H1 (cell line): ENCODE results near the gene SIK2. TPM values are rescaled to one million over a fixed set of nuclear protein-coding genes. Genes with fewer than 3 reads are reported as not detected.

Experiments used
- CTCF ChIA-PET: fragments of 300-600 bp; sonication (Branson Sonifier 250); formaldehyde crosslinking; loops from one replicate; lab custom pipeline; 2021; ENCODE audit not compliant: partially characterized antibody; lab: Charles Lee
- POLR2A ChIA-PET: fragments of 300-600 bp; sonication (Branson Sonifier 250); formaldehyde crosslinking; loops from one replicate; lab custom pipeline; 2021; ENCODE audit warnings: inconsistent platforms; ENCODE audit not compliant: partially characterized antibody; lab: Charles Lee
- DNase-seq, 2 experiments: peaks; one replicate each; pipeline versions ENCODE4 v3.0.0 to v3.0.0-alpha.2; 2010 to 2022; ENCODE audit warnings: low spot score in 2 of 2, low read depth in 1 of 2, mixed read lengths in 1 of 2
- FAIRE-seq: peaks from 2 replicates; lab custom pipeline; 2011; peaks lifted over from hg19 to GRCh38; lab: Jason Lieb, UNC
- H2AFZ ChIP-seq: 2 replicates; pipeline ENCODE4 v1.8.1; 2012; ENCODE audit warnings: low read length, inconsistent platforms
- H2AK5ac ChIP-seq: 2 replicates; pipeline ENCODE4 v1.6.1; 2013; ENCODE audit warnings: low read depth, low read length
- H2BK120ac ChIP-seq: replicated peaks from 2 replicates; pipeline ENCODE3; 2013; ENCODE audit warnings: low read depth, low read length, inconsistent platforms
- H2BK12ac ChIP-seq: 2 replicates; pipeline ENCODE4 v1.6.1; 2013; ENCODE audit warnings: low read depth, low read length
- H2BK15ac ChIP-seq: 2 replicates; pipeline ENCODE4 v1.6.1; 2013; ENCODE audit warnings: low read length
- H2BK20ac ChIP-seq: 2 replicates; pipeline ENCODE4 v1.6.1; 2013; ENCODE audit warnings: low read length
- H2BK5ac ChIP-seq: 2 replicates; pipeline ENCODE4 v1.6.1; 2013; ENCODE audit warnings: low read depth, low read length
- H3K14ac ChIP-seq: 2 replicates; pipeline ENCODE4 v1.6.1; 2013; ENCODE audit warnings: inconsistent platforms; ENCODE audit not compliant: insufficient read length
- H3K18ac ChIP-seq: 2 replicates; pipeline ENCODE4 v1.6.1; 2013; ENCODE audit warnings: low read length; ENCODE audit errors: extremely low read depth
- H3K23ac ChIP-seq: 2 replicates; pipeline ENCODE4 v1.6.1; 2013; ENCODE audit warnings: inconsistent platforms; ENCODE audit not compliant: insufficient read length
- H3K23me2 ChIP-seq: 2 replicates; pipeline ENCODE4 v1.6.1; 2013; ENCODE audit warnings: low read depth, low read length
- H3K27ac ChIP-seq: 2 replicates; pipeline ENCODE4 v1.6.1; 2011; ENCODE audit warnings: low read depth, low read length, inconsistent platforms
- H3K27me3 ChIP-seq, 4 experiments: replicated peaks in 1 of 4; 1 replicate in 1 of 4; 2 replicates in 3 of 4; pipeline versions ENCODE4 v1.6.1 to v1.8.1; 2011 to 2013; ENCODE audit warnings: low read length in 3 of 4, mild to moderate bottlenecking in 3 of 4, inconsistent platforms in 2 of 4, mixed read lengths in 2 of 4, moderate library complexity in 1 of 4; ENCODE audit not compliant: control insufficient read depth in 3 of 4, insufficient read depth in 3 of 4; ENCODE audit errors: extremely low read depth in 1 of 4
- H3K36me3 ChIP-seq, 4 experiments: 2 replicates each; pipeline versions ENCODE4 v1.6.1 to v1.8.1; 2011 to 2013; ENCODE audit warnings: mild to moderate bottlenecking in 4 of 4, low read length in 3 of 4, moderate library complexity in 2 of 4, control low read depth in 1 of 4, inconsistent platforms in 1 of 4; ENCODE audit not compliant: insufficient read depth in 4 of 4, control insufficient read depth in 2 of 4
- H3K4ac ChIP-seq: replicated peaks from 2 replicates; pipeline ENCODE3; 2013; ENCODE audit warnings: low read length, low read depth, mixed read lengths, inconsistent platforms; ENCODE audit not compliant: insufficient read length
- H3K4me1 ChIP-seq, 4 experiments: replicated peaks in 1 of 4; 1 replicate in 1 of 4; 2 replicates in 3 of 4; pipeline versions ENCODE4 v1.6.1 to v1.8.1; 2011 to 2013; ENCODE audit warnings: low read length in 3 of 4, inconsistent platforms in 2 of 4, mixed read lengths in 1 of 4; ENCODE audit not compliant: insufficient read depth in 4 of 4, control insufficient read depth in 3 of 4
- H3K4me2 ChIP-seq, 2 experiments: 2 replicates each; pipeline versions ENCODE4 v1.6.1 to v1.8.1; 2011 to 2013; ENCODE audit warnings: low read depth in 2 of 2, low read length in 2 of 2, control low read depth in 1 of 2, inconsistent platforms in 1 of 2, mild to moderate bottlenecking in 1 of 2; ENCODE audit not compliant: insufficient read depth in 1 of 2
- H3K4me3 ChIP-seq, 4 experiments: fragments of 200-600, 300-600 bp in 1 of 4; sonication (generic), shearing (Covaris generic), sonication (Bioruptor Twin) in 1 of 4; 2 replicates each; pipeline versions ENCODE4 v1.5.1 to v1.8.1; 2011 to 2016; ENCODE audit warnings: low read length in 4 of 4, low read depth in 3 of 4, control low read depth in 2 of 4, inconsistent platforms in 2 of 4, mild to moderate bottlenecking in 2 of 4, mixed read lengths in 1 of 4, moderate library complexity in 1 of 4; ENCODE audit not compliant: insufficient read depth in 2 of 4; ENCODE audit errors: extremely low read depth in 1 of 4
- H3K56ac ChIP-seq: replicated peaks from 2 replicates; pipeline ENCODE3; 2013; ENCODE audit warnings: low read depth, mild to moderate bottlenecking, mixed read lengths, low read length, inconsistent platforms; ENCODE audit not compliant: insufficient read length
- H3K79me1 ChIP-seq: 2 replicates; pipeline ENCODE4 v1.6.1; 2013; ENCODE audit warnings: low read depth, low read length, control low read depth
- H3K79me2 ChIP-seq, 2 experiments: 2 replicates each; pipeline versions ENCODE4 v1.6.1 to v1.8.1; 2012 to 2013; ENCODE audit warnings: low read length in 2 of 2, mild to moderate bottlenecking in 2 of 2, inconsistent platforms in 1 of 2; ENCODE audit not compliant: insufficient read depth in 2 of 2, control insufficient read depth in 1 of 2
- H3K9ac ChIP-seq, 4 experiments: replicated peaks in 1 of 4; 1 replicate in 1 of 4; 2 replicates in 3 of 4; pipeline versions ENCODE4 v1.6.1 to v1.8.1; 2011 to 2013; ENCODE audit warnings: low read depth in 3 of 4, low read length in 3 of 4, control low read depth in 2 of 4, mild to moderate bottlenecking in 2 of 4, moderate library complexity in 2 of 4, inconsistent platforms in 1 of 4; ENCODE audit errors: extremely low read depth in 1 of 4
- H3K9me3 ChIP-seq, 2 experiments: 2 replicates each; pipeline versions ENCODE4 v1.6.1 to v1.8.1; 2012 to 2013; ENCODE audit warnings: mild to moderate bottlenecking in 2 of 2, moderate library complexity in 2 of 2, control low read depth in 1 of 2, inconsistent platforms in 1 of 2, low read depth in 1 of 2, low read length in 1 of 2, mixed read lengths in 1 of 2; ENCODE audit not compliant: insufficient read depth in 2 of 2
- H4K20me1 ChIP-seq, 2 experiments: replicated peaks in 1 of 2; 2 replicates each; pipeline versions ENCODE3 to v1.8.1; 2011 to 2013; ENCODE audit warnings: inconsistent platforms in 2 of 2, low read length in 2 of 2, mild to moderate bottlenecking in 1 of 2; ENCODE audit not compliant: insufficient read depth in 2 of 2, control insufficient read depth in 1 of 2
- H4K5ac ChIP-seq: 2 replicates; pipeline ENCODE4 v1.6.1; 2013; ENCODE audit warnings: low read length, low read depth, mixed read lengths, inconsistent platforms; ENCODE audit not compliant: insufficient read length
- H4K8ac ChIP-seq: 2 replicates; pipeline ENCODE4 v1.8.0; 2013; ENCODE audit warnings: mild to moderate bottlenecking, moderate library complexity, low read length, inconsistent platforms; ENCODE audit not compliant: insufficient read depth; ENCODE audit errors: extremely low read depth
- H4K91ac ChIP-seq: replicated peaks from 2 replicates; pipeline ENCODE3; 2013; ENCODE audit warnings: low read length, mixed read lengths, inconsistent platforms; ENCODE audit not compliant: insufficient read length
- BACH1 ChIP-seq: IDR thresholded peaks from 2 replicates; pipeline ENCODE4 v1.6.1; 2012; ENCODE audit warnings: low read length, improper control_type of control experiment
- PHF8 ChIP-seq: fragments of 200-600 bp; sonication (generic); conservative IDR thresholded peaks from 2 replicates; pipeline ENCODE4 v1.7.1; 2012; ENCODE audit warnings: low read depth, mild to moderate bottlenecking, inconsistent platforms, low read length, moderate library complexity
- POU5F1 ChIP-seq: IDR thresholded peaks from 2 replicates; pipeline ENCODE4 v1.6.1; 2011; ENCODE audit warnings: low read depth, mild to moderate bottlenecking, low read length, moderate library complexity
- RNF2 ChIP-seq: fragments of 200-900, 300-1000 bp; sonication (generic); IDR thresholded peaks from 2 replicates; pipeline ENCODE4 v1.7.1; 2016; ENCODE audit warnings: borderline replicate concordance, low read depth, mild to moderate bottlenecking, antibody characterized with exemption, low read length; ENCODE audit not compliant: poor library complexity, severe bottlenecking; ENCODE audit errors: missing control alignments
- WGBS, 2 experiments: shearing (Covaris generic) in 1 of 2; methylation state at CpG; one replicate each; pipeline versions ENCODE4 v1.1.6 to v1.1.7; 2013 to 2015; ENCODE audit warnings: low lambda C conversion rate in 2 of 2, mixed read lengths in 2 of 2, inconsistent platforms in 1 of 2, low coverage in 1 of 2, missing lambda C conversion rate in 1 of 2; ENCODE audit not compliant: insufficient replicate concordance in 2 of 2, insufficient coverage in 1 of 2, insufficient read length in 1 of 2; ENCODE audit errors: extremely low coverage in 1 of 2, missing lambda C conversion rate in 1 of 2; 5-methylcytosine and 5-hydroxymethylcytosine counted together
- polyA plus RNA-seq, 7 experiments: library from polyadenylated mRNA; depleted of rRNA in 3 of 7; stranded (reverse) in 5 of 7; unstranded in 2 of 7; fragments of >200 nt in 5 of 7; fragments of 200-250 nt in 2 of 7; gene quantifications; 1 replicate in 5 of 7; 2 replicates in 1 of 7; 4 replicates in 1 of 7; pipeline versions ENCODE4 v1.2.1 to v1.2.3, GENCODE V29; 2011 to 2013; ENCODE audit warnings: missing spikeins in 2 of 7, mixed read lengths in 2 of 7
- total RNA-seq: library from RNA; stranded (reverse); fragmentation: NEBNext Ultra II Directional; extraction: Animal tissue kit (Norgen Biotek cat#: 25700); gene quantifications from 2 replicates; pipeline ENCODE4 v1.2.1, GENCODE V29; 2021

The SIK2 gene
- total and polyA plus RNA-seq, 2 of the 8 experiments (the other 6 are each of a cell fraction or from before 2014, with no cell fraction given) = 8.8 to 11.2 TPM

DNA sequence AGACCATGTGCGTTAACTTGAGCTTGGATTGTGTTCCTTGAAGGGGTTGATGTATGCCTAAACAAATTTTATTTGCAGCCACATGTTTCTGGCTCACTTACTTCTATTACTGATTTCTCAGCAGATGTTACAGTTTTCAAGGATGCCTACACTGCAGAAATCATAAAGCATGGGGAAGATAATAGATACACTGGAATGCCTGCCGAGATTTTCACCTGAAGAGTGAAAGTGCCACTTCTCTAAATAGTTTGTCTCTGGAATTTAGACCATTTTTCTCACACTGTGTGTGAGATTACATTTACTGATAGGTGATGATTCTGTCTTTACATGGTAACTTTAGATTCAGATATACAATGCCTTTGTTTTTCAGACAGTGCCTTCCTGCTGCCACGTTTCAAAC, 81.6 kb downstream of the SIK2 start:
- H3K4me2 ChIP-seq = no peak overlapping the region
- FAIRE-seq = no peak
- no peak for TF ChIP-seq BACH1
- TF ChIP-seq RNF2 = no peak
- TF ChIP-seq PHF8 = no peak
- no peak for TF ChIP-seq POU5F1

More for the DNA sequence above, 81.6 kb downstream of the SIK2 start:
- no peak overlapping the region for H4K91ac ChIP-seq
- ChIA-PET POLR2A (interaction anchor here (1.7 kb wide), 1 partner anchor 10 kb away, joined by 3 read pairs; no protein-coding TSS in a partner anchor), CTCF (interaction anchor here (1.1 to 1.3 kb wide), 2 partner anchors 14 to 96 kb away, joined by 3 read pairs; no protein-coding TSS in a partner anchor)
- H3K79me2 ChIP-seq = no peaks in the 10 kb centered on the region
- H2BK20ac ChIP-seq = no peak overlapping the region
- DNase-seq = no peak
- no peaks in the 10 kb centered on the region; the same call in 1 of the 2 replicates for H3K23me2 ChIP-seq
- H2BK120ac ChIP-seq = no peak overlapping the region
- 86% methylated on average over 3 of the region's 3 CpGs; no CpG with 5 or more reads in 1 of the 2 experiments for WGBS, 2 experiments
- H4K5ac ChIP-seq = no peak overlapping the region
- H3K23ac ChIP-seq = no peak overlapping the region
- no peak overlapping the region for H2AFZ ChIP-seq
- no peaks in the 10 kb centered on the region for H3K9me3 ChIP-seq
- no peak overlapping the region for H3K14ac ChIP-seq
- H3K27ac ChIP-seq = no peak overlapping the region
- H2BK5ac ChIP-seq = no peak overlapping the region
- no peak overlapping the region for H3K9ac ChIP-seq
- no peak overlapping the region for H4K8ac ChIP-seq
- no peaks in the 10 kb centered on the region for H3K79me1 ChIP-seq
- no peak overlapping the region for H2BK12ac ChIP-seq
- H3K4ac ChIP-seq = no peak overlapping the region
- no peaks in the 10 kb centered on the region for H3K36me3 ChIP-seq
- H2BK15ac ChIP-seq = no peak overlapping the region
- no peaks in the 10 kb centered on the region for H3K27me3 ChIP-seq
- no peaks in the 10 kb centered on the region for H3K4me1 ChIP-seq
- no peak overlapping the region for H3K18ac ChIP-seq
- H3K56ac ChIP-seq = no peak overlapping the region
- no peak overlapping the region for H3K4me3 ChIP-seq
- no peak overlapping the region for H2AK5ac ChIP-seq
- H4K20me1 ChIP-seq = peaks cover 0 to 2% of the 10 kb centered on the region in 2 experiments
